GM12874 (cell line): ENCODE measurements around the gene HOXA4.

Source experiments
- TF ChIP-seq, protein P1 (sequence below): IDR thresholded peaks from 2 replicates; pipeline ENCODE4 v1.5.1; 2011; ENCODE audit warnings: low read depth, mild to moderate bottlenecking, control low read depth, low read length, moderate library complexity; ENCODE audit not compliant: insufficient read depth

The HOXA4 gene

DNA sequence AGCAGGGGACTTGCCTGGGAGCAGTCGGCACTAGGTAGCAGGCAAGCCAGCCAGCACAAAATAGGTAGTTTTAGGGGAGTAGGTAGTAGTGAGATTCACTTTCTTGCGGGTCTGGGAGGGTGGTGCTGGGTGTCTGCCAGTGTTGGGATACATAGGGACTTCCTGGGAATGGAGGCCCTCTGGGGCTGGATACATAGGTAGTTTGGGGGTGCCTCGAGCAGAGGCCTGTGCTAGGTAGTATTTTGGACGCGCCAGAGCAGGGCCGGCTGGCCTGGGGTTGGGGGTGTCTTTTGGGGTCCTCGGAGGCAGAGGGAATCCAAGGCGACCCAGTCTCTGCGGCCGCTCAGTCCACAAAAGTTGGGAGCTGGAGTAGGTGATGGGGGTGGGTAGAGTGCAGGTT is 23.8 kb upstream of the HOXA4 start:
- TF ChIP-seq, protein P1, sequence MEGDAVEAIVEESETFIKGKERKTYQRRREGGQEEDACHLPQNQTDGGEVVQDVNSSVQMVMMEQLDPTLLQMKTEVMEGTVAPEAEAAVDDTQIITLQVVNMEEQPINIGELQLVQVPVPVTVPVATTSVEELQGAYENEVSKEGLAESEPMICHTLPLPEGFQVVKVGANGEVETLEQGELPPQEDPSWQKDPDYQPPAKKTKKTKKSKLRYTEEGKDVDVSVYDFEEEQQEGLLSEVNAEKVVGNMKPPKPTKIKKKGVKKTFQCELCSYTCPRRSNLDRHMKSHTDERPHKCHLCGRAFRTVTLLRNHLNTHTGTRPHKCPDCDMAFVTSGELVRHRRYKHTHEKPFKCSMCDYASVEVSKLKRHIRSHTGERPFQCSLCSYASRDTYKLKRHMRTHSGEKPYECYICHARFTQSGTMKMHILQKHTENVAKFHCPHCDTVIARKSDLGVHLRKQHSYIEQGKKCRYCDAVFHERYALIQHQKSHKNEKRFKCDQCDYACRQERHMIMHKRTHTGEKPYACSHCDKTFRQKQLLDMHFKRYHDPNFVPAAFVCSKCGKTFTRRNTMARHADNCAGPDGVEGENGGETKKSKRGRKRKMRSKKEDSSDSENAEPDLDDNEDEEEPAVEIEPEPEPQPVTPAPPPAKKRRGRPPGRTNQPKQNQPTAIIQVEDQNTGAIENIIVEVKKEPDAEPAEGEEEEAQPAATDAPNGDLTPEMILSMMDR: no peak

GRCh38 chr7:27153526-27153925 is 23.0 kb upstream of the HOXA4 start:
- TF ChIP-seq, protein P1: no peak

DNA sequence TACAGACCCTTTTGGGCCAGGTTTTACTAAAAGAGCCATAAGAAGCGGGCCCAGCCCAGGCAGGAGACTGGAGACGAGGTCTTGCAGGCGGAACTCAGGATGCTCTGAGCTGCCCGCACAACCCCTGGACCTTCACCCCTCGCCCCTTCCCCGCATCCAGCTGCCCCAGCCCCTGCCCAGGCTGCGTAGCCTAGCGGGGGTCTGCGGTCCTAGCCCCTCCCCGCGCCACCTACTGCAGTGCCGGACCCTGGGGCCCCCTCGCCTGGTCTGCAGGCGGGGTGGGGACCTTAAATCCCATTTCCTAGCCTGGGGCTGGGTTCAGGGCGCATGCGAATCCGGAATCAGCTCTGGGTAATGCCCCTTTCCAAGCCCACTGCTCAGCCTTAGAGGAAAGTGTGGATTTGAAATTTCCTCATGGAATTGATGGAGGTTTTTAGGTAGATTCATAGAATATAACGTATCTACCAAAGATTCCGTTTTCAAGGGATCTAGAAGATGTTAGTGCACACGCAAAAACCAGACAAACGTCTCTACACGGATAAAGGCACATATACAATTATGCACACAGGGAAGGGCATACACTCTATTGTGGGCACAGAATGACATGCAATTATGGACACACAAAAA is 22.4 kb upstream of the HOXA4 start:
- TF ChIP-seq, protein P1: no peak

DNA sequence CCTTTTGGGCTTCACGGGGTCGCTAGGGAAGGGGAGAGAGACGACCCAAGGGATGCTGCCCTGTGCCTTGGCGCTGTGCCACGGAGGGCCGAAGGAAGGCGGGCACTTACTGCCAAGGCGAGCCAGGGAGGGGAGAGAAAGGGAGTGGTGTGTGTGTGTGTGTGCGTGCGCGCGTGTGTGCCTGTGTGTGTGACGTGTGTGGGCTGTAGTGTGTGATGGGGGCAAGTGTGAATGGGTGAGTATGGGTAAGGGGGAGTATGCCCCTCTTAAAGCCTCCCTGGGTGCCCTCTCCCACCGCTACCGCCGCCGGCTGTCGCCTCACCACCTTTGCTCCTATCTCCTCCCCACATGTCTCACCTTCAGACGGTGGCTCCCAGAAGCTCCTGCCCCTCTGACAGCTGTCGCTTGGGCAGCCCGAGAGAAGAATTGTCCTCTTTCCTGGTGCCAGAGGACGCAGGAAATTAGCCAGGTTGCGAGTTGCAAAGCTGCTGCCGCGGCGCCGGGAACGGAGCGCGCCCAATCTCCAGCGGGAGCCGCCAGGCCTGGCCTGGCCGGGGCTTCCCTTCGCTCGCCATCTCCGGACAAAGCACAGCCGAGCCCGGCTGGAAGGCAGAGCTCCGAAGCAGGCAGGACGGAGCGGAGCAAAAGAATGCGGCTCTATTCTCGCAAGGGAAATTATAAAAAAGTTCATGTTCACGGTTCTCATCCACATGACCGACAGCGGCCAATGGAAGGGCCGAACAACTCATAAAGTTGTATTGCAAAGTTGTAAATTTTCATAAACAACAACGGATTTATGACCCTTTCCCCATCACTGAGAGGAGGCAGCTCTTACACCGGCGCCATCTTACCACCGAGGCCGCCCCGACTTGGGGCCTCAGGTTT is 21.6 kb upstream of the HOXA4 start, which contains the start of gene HOXA3:
Gene HOXA3 (minus strand): TSS at position 653 of the 885 bp plus-strand sequence. CDS start 41,943 bp downstream, outside the sequence.
- TF ChIP-seq, protein P1: no peak

GRCh38 chr7:27151341-27151930 is 20.9 kb upstream of the HOXA4 start:
- TF ChIP-seq, protein P1: peak; percentile 6; the same call in 1 of the 2 replicates

DNA sequence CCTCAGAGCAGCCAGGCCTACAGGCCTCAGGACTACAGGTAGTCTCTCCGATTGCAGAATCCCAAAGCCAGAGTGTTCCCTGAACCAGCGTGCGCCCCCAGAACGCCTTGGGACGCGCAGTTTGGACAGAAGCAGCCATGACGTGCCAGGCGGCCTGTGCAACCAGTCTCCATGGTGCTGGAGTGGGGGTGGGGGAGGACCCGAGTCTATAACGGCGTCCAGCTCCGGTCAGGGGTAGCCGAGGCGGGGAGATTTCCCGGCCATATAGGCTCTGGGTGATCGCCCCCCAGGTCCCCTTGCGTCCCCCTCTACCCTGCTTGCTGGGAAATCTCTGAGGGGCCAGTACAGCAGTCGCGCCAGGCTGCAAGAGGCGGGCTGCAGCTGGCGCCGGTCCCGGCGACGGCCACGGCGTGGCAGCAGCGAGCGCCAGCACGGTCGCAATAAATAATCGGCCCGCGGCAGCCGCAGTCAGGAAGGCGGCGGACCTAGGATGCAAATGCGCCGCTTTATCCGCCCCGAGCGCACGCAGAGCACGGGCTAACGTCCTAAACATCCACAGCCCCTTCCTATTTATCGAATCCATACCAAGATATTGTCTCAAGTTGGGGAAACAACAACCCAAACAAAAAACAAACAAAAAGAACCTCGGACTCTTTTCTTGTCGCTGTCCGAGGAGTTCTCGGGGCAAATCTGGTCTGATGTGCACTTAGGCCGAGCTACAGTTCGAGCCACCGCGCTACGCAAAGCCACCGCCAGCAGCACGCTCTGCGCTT is 20.2 kb upstream of the HOXA4 start:
- TF ChIP-seq, protein P1: peak; percentile 94
